Heart right ventricle (tissue), 16 donors: ENCODE data around the gene CLEC20A. TPM values are rescaled to one million over a fixed set of nuclear protein-coding genes. Genes with fewer than 3 reads are reported as not detected.

Experiments
- ATAC-seq, 8 donors: fragments of 200-7000 bp; cut with Tn5 transposase; one replicate each; pipeline ENCODE4 v1.9.1; 2020; ENCODE audit warnings: mild to moderate bottlenecking in 8 of 8, moderate library complexity in 8 of 8, moderate number of reproducible peaks in 1 of 8
- DNase-seq, 2 donors: peaks; one replicate each; pipeline ENCODE4 v3.0.0-alpha.2; 2020
- H3K27ac ChIP-seq, 10 donors: fragments of 200-600 bp; sonication (generic) in 2 of 10; one replicate each; pipeline versions ENCODE4 v1.5.0 to v1.8.0; 2020 to 2022; ENCODE audit warnings: mild to moderate bottlenecking in 3 of 10
- H3K27me3 ChIP-seq, 7 donors: fragments of 200-600 bp; one replicate each; pipeline ENCODE4 v1.8.0; 2021 to 2022; ENCODE audit warnings: mild to moderate bottlenecking in 2 of 7
- H3K36me3 ChIP-seq, 9 donors: fragments of 200-600 bp; sonication (generic) in 1 of 9; one replicate each; pipeline versions ENCODE4 v1.5.0 to v1.8.0; 2020 to 2022; ENCODE audit warnings: mild to moderate bottlenecking in 2 of 9
- H3K4me1 ChIP-seq, 9 donors: fragments of 200-600 bp; sonication (generic) in 1 of 9; one replicate each; pipeline versions ENCODE4 v1.5.0 to v1.8.0; 2020 to 2022; ENCODE audit warnings: mild to moderate bottlenecking in 4 of 9
- H3K4me3 ChIP-seq, 10 donors: fragments of 200-600 bp; sonication (generic) in 2 of 10; one replicate each; pipeline versions ENCODE4 v1.5.0 to v1.8.0; 2020 to 2022; ENCODE audit warnings: mild to moderate bottlenecking in 7 of 10, moderate library complexity in 2 of 10
- H3K9me3 ChIP-seq, 11 donors: fragments of 200-600 bp in 10 of 11; sonication (generic) in 2 of 11; one replicate each; pipeline versions ENCODE4 v1.5.0 to v1.8.0; 2013 to 2022; ENCODE audit warnings: mild to moderate bottlenecking in 2 of 11, control low read depth in 1 of 11, moderate library complexity in 1 of 11
- WGBS, 2 donors: extraction: QIAGEN DNeasy Blood & Tissue Kit; methylation state at CpG; one replicate each; pipeline ENCODE4 v1.1.7; 2013; ENCODE audit warnings: inconsistent platforms in 1 of 2; 5-methylcytosine and 5-hydroxymethylcytosine counted together
- intact Hi-C, 10 donors: fragments of 100-400 bp; cut with DNase I; formaldehyde crosslinking; loops; one replicate each; pipeline versions ENCODE4 v1.11.1 to v1.14.2; 2022
- polyA plus RNA-seq, 2 donors: library from polyadenylated mRNA; stranded (reverse); fragments of 200-250 nt; gene quantifications; one replicate each; pipeline ENCODE4 v1.2.3, GENCODE V29; 2013
- total RNA-seq, 10 donors: library from RNA; stranded (reverse); fragmentation: NEBNext Ultra II Directional in 3 of 10; extraction: Animal tissue kit (Norgen Biotek cat#: 25700) in 3 of 10; gene quantifications; one replicate each; pipeline versions ENCODE4 v1.2.1 to v1.2.4, GENCODE V29; 2021 to 2023
- TF ChIP-seq, protein P1 (sequence below), 9 donors: fragments of 200-600 bp; sonication (generic) in 2 of 9; IDR thresholded peaks; one replicate each; pipeline versions ENCODE4 v1.5.0 to v1.8.0; 2021 to 2022; ENCODE audit warnings: antibody characterized with exemption in 9 of 9, mild to moderate bottlenecking in 5 of 9, moderate library complexity in 1 of 9
- donor health status: Arrhythmogenic right ventricular cardiomyopathy.
- donor health status: ischemic (EF 13 %, LVEDD 7.1; RV severe dilation, severe dysfunction).
- donor health status: healthy with polysubstance abuse.
- donor health status: DM: no; HTN: yes; CAD: no.
- donor health status: DM: no; HTN: no; CAD: no.
- donor health status: ischemic (EF 25% LVEDD 6.9; RV normal size, moderate dysfunction).
- donor health status: ischemic (EF 25% LVEDD 5.7; RV mildly dilated, moderate dysfunction).
- donor health status: healthy.
- donor health status: DM: yes; HTN: yes; CAD: no.
- donor health status: Ischemic cardiomyopathy.
- donor health status: ischemic (EF 35%, LVEDD 5.7; RV mildly dilated, moderate dysfunction).
- donor health status: nonischemic (EF 11% LVEDD 7.7; RV severe dilation, severe dysfunction).
- donor health status: DM: yes; HTN: yes; CAD: no.
- donor health status: PGD.
- donor health status: ischemic (EF 29% LVEDD 5.4; RV normal size, mild dysfunction).
- donor health status: nonischemic (EF 23%, LVEDD 6.1; RV moderate dilation, normal function).

CLEC20A gene
- total and polyA plus RNA-seq, 12 donors: not detected

DNA sequence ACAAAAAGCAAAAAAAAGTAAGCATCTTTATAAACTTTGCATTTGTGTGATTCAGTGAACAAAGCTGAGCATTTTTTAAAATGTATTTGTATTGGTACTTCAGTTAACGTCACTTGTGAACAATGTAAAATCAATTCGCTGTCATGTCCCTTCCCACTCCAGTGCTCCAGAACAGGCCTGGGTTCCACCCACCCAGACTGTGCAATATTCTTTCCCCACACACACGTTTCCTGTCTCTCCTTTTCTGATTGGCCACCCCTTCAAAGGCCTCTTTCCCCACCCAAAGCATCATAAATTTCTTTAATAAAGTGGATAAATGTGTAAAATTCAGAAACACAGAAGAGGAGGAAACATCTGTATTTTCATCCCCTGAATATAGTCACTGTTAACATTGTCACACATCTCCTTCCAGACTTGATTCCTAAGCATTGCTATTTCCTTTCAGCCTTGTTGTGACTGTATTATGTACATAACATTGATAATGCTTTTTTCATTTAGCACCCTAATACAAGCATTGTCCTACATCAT lies 12.0 kb downstream of the CLEC20A start:
- 57 to 61% methylated on average over 3 of the region's 3 CpGs for WGBS, 2 donors
- Histone ChIP-seq H3K4me3 (no peak overlapping the region), H3K27me3 (no peaks in the 10 kb centered on the region), H3K9me3 (no peaks in the 10 kb centered on the region), H3K36me3 (peaks cover 0 to 25% (median 0%) of the 10 kb centered on the region in 9 donors), H3K4me1 (peaks cover 2 to 26% (median 17%) of the 10 kb centered on the region in 9 donors), H3K27ac (no peak overlapping the region)
- TF ChIP-seq, protein P1, sequence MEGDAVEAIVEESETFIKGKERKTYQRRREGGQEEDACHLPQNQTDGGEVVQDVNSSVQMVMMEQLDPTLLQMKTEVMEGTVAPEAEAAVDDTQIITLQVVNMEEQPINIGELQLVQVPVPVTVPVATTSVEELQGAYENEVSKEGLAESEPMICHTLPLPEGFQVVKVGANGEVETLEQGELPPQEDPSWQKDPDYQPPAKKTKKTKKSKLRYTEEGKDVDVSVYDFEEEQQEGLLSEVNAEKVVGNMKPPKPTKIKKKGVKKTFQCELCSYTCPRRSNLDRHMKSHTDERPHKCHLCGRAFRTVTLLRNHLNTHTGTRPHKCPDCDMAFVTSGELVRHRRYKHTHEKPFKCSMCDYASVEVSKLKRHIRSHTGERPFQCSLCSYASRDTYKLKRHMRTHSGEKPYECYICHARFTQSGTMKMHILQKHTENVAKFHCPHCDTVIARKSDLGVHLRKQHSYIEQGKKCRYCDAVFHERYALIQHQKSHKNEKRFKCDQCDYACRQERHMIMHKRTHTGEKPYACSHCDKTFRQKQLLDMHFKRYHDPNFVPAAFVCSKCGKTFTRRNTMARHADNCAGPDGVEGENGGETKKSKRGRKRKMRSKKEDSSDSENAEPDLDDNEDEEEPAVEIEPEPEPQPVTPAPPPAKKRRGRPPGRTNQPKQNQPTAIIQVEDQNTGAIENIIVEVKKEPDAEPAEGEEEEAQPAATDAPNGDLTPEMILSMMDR (IDR thresholded peaks at IDR 0.05): no peak
- DNase-seq (no peak), ATAC-seq (no peak)
- intact Hi-C loops: no loop called here

GRCh38 chr1:178483251-178483957 lies 13.4 kb downstream of the CLEC20A start:
- DNase-seq (no peak), ATAC-seq (no peak)
- H3K27me3 ChIP-seq: no peaks in the 10 kb centered on the region
- H3K4me1 ChIP-seq: peaks cover 2 to 26% (median 17%) of the 10 kb centered on the region in 9 donors
- no peak overlapping the region for H3K27ac ChIP-seq
- H3K4me3 ChIP-seq: no peak overlapping the region
- TF ChIP-seq, protein P1 (IDR thresholded peaks at IDR 0.05): no peak
- H3K36me3 ChIP-seq: peaks cover 0 to 25% (median 0%) of the 10 kb centered on the region in 9 donors
- no peaks in the 10 kb centered on the region for H3K9me3 ChIP-seq
- WGBS, 2 donors: 93 to 96% methylated on average over 5 of the region's 5 CpGs
- intact Hi-C loops: no loop called here

GRCh38 chr1:178477841-178478240 lies 18.9 kb downstream of the CLEC20A start:
- Histone ChIP-seq H3K4me3 (no peak overlapping the region), H3K9me3 (no peaks in the 10 kb centered on the region), H3K36me3 (peaks cover 0 to 76% (median 7%) of the 10 kb centered on the region in 9 donors), H3K4me1 (no peaks in the 10 kb centered on the region), H3K27ac (no peak overlapping the region), H3K27me3 (no peaks in the 10 kb centered on the region)
- no peak for DNase-seq
- intact Hi-C loops: loop anchor here in 1 of 10 donors (2.0 kb wide), 1 partner anchor 23 kb away; no protein-coding TSS in a partner anchor
- no peak for ATAC-seq
- TF ChIP-seq, protein P1 (IDR thresholded peaks at IDR 0.05): no peak
- 55 to 62% methylated on average over 1 of the region's 1 CpG for WGBS, 2 donors

DNA sequence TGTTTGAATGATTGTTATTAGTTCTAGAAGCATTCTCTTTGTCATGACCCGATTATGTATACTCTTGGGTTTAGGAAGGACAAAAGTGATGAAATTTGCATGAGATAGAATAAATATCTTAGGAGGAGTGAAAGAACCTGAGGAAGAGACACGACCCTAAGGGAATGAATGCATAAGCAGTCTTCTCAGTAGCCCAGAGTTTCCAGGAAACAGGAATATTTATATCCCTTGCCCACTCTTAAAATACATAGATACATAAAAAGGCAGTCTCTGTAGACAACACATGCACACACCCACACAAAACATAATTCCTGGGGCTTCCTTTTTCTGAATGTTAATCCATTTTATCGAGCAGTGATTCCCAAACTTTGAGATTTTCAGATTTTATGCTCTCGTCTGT lies 19.4 kb downstream of the CLEC20A start:
- no peak overlapping the region for H3K4me3 ChIP-seq
- H3K27me3 ChIP-seq: no peaks in the 10 kb centered on the region
- no peak overlapping the region for H3K27ac ChIP-seq
- DNase-seq (no peak), ATAC-seq (no peak)
- H3K9me3 ChIP-seq: no peaks in the 10 kb centered on the region
- 74 to 79% methylated on average over 4 of the region's 4 CpGs for WGBS, 2 donors
- peaks cover 0 to 77% (median 7%) of the 10 kb centered on the region in 9 donors for H3K36me3 ChIP-seq
- TF ChIP-seq, protein P1 (IDR thresholded peaks at IDR 0.05): no peak
- H3K4me1 ChIP-seq: no peaks in the 10 kb centered on the region
- intact Hi-C loops: no loop called here
